CD4-positive, alpha-beta T cell treated with Interleukin-4 for 4 hours (primary cell): ENCODE data around the gene USP40.

Experiments
- DNase-seq: peaks from one replicate; pipeline ENCODE4 v3.0.0-alpha.2; 2020

Gene USP40

DNA sequence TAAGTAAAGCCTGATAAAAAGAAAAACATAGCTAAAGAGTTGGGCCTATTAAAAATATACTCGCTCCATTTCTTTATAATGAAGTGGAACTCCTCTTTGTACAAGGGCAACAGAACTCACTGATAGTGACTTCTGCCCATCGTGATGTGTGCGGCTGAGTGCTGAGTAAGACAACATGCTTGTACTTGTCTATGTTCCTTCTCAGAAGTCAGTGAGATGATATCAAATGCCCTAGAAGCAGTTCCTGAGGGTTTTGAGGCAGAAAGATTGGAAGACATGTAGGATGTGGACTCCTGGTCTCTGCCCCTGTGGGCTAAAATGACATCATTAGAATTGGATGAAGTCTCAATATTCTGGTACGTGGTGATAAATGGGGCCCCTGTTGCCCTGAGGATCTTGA is 73.8 kb downstream of the USP40 start:
- DNase-seq: no peak

DNA sequence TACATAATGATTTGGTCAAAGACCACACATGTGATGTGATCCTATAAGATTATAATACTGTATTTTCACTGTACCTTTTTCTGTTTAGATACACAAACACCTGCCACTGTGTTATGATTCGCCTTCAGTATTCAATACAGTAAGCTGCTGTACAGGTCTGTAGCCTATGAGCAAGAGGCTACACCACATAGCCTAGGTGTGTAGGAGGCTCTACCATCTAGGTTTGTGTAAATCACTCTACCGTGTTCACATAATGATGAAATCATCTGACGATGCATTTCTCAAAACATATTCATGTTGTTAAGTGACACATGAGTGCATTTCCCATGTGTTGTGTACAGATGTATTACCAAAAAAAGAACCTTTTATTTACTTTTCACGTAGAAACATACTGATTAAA is 74.5 kb downstream of the USP40 start:
- DNase-seq: no peak

GRCh38 chr2:233491326-233491725 is 75.3 kb downstream of the USP40 start:
- no peak for DNase-seq

- DNase-seq: no peak
Observed at GRCh38 chr2:233490831-233491230, 75.8 kb downstream of the USP40 start.

- DNase-seq: no peak
Observed at GRCh38 chr2:233489666-233490065, 76.9 kb downstream of the USP40 start.

DNA sequence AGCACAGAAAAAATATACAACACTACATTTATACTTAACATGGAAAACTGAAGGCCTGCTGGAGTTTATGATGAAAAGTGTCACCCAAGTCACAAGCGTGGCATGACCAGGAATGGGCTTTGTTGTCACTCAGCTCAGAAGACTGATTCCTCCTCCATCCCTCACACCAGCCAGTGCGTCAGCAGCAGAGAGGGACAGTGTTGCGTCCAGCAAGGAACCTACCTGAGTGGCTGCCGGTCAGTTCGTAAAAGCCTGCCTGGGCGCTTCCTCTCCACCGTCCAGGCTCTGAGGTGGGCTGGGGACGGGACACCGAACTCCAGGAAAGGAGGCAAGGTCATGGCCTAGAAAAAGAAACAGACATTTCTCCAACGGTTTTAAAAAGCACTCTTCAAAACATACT is 77.4 kb downstream of the USP40 start:
- DNase-seq: no peak

- no peak for DNase-seq
Observed at GRCh38 chr2:233487748-233488345, 78.7 kb downstream of the USP40 start.

- no peak for DNase-seq
Observed at GRCh38 chr2:233486778-233487552, 79.6 kb downstream of the USP40 start.

DNA sequence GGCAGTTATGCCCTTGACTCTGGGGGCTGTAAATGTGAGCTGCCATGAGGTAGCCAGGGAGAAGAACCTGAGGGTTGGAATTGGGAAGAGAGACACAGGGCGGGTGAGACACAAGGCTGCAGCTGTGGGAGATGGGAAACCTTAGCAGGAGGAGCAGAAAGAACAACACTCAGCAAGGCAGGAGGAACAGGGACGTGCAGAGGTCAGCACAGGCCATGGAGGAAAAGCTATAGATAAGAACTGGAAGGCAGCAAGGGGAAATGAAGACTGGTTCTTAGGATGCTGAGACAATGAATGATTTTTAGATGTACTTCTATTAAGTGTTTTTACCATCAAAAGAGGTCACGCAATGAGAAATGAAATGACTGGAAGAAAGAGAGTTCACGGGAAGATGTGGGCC is 80.2 kb downstream of the USP40 start:
- DNase-seq: no peak

- no peak for DNase-seq
Observed at GRCh38 chr2:233485726-233486125, 80.9 kb downstream of the USP40 start.

- no peak for DNase-seq
Observed at GRCh38 chr2:233482616-233483015, 84.0 kb downstream of the USP40 start.

GRCh38 chr2:233481368-233482142 is 85.0 kb downstream of the USP40 start:
- no peak for DNase-seq

GRCh38 chr2:233480490-233481202 is 85.9 kb downstream of the USP40 start:
- no peak for DNase-seq

DNA sequence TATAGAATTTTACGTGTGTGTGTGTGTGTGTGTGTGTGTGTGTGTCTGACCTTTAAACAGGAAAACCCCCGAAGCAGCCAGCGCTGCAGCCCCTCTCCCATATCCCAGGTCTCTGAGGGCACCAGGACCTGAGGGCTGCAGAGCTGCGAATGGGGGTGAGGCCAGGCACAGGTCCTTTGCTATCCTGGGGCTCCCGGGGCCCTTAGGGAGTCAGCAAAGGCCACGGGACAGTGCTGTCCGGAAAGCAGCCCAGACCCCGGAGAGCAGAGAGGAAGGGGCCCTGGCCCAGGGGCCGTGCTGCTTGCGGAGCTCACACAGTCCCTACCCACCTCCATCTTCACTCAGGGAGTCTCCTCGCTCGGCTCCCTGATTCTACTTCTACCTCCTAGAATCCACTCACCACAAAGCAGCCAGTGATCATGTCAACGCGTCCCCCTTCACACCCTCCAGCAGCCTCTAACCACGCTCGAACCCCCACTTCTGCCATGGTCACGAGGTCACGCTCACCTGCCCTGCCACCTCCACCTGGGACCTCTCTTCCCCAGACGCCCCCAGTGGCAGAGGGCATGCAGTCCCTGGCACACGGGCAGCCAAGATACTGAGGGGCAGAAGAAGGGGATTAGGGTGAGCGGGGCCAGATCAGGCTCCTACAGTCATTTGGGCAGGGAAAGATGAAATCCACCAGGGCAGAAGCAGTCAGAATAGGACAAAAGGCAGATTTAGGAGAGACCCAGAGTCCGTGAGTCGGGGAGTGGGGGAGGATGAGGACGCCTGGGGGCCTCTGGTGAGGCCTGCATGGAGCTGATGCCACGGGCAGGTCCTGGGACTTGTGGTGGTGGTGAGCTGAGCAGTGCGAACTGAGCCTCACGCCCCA is 86.7 kb downstream of the USP40 start:
- DNase-seq: no peak

- DNase-seq: no peak
Observed at GRCh38 chr2:233477548-233478433, 88.8 kb downstream of the USP40 start.

DNA sequence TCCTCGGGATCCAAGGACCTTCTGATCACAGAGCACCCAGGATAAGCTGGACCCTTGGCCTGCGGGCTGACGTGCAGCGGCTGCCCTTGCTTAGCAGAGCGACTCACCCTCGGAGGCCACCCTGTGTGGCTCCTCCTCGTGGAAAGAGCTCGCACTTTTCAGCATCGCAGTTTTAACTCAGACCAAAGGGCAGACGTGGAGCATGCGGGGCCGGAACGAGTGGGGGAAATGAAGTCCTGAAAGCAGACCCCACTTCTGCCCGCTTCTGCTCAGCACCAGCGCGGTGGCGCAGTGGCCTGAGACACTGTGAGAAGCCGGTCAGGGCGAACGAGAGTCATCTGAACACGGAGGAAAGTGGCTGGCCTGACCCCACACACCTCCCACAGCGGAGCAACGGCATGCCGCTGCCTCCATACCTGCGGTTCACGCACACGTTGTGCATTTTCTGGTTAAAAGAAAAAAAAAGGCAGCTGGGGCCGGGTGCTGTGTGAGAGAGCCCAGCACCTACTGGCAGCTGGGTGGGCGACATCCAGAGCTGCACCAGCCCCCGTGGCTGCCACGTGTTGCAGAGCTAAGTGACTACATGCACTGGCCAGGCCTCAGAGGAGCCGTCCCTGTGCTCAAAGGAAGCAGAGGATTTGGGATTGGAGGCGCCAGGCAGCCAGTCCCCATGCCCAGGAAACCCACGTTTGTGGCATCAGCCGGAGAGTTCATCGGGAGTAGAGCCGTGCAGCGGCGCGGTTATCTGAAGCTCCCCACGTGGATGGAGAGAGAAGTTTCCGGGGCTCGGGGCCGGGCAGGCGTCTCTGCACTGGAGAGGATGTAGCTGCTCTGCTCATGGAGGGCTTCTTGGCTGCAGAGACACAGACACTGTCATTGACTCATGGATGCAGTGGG is 89.7 kb downstream of the USP40 start:
- no peak for DNase-seq

DNA sequence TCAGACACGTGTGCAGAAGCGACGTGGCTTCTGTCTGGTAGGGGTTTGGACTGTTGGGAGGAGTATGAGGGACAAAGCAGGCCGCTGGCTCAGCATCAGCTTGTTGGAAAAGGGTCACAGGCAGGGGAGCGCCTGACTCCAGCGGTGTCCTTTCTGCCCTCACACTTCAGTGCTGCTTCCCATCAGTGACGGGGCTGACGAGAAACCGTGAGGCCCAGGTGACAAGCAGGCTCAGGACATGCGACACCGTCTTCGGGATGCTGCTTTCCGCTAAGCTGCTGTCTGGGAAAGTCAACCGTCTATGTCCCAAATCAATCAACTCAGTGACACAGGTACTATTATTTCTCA is 90.5 kb downstream of the USP40 start:
- DNase-seq: no peak

DNA sequence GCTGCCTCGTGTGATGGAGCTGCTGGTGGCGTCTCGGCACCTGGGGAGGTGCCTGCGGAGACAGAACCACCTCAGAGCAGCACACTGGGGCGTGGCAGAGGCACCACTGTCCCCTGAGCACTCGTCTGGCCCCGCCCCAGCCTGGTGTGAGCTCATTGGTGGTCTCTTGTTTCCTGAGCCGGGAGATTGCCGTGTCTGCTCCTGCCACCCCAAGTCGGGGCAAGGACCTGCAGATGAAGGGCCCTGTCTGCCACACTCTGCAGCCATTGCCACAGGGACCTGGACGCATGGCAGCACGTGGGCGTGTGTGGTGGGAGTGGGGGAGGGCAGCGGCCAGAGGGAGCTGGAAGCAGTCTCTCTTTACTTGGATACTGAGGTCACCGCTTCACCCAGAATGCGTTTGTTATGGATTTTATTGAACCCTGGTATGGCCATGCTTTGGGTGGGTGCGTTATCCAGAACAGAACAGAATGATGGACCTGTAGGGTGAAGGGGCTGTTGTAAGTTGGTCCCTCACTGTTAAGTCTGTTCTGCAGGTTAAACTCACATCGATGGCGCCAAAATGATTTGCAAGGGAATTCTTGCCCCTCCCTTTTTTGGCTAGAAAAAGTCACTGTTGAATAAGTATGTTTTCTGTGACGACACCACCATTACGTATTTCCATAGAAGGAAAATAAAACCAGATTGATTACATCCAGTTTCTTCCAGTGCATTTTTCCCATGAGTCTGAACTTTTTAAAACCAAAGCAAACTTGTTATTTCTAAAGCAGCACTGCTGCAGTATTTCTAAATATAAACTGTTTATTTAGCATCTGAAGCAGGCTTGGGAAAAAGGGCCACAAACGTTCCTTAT is 92.0 kb downstream of the USP40 start:
- no peak for DNase-seq

DNA sequence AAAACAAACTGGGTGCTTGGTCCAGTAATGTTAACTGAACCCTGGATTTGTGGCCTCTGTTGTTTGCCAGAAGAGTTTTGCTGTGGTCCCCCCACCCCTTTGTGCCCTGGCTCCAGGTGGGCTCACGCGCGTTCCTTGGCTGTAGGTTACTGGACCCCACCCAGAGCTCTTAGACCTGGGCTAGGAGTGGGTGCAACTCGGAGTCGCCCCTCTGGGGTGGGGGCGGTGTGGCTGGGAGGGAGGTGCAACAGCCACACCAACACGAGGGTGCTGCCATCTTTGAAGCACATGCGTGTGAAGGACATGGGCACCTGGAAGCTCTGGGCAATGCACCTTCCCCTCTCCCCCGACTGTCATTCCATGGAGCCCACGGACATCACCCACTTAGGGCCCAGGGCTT is 92.7 kb downstream of the USP40 start:
- DNase-seq: no peak
